Measurements from ENCODE around the gene IFT20.
A peak's percentile ranks its signal among the peaks of the same experiment; 100 is the strongest.

IFT20 gene, protein sequence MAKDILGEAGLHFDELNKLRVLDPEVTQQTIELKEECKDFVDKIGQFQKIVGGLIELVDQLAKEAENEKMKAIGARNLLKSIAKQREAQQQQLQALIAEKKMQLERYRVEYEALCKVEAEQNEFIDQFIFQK

DNA sequence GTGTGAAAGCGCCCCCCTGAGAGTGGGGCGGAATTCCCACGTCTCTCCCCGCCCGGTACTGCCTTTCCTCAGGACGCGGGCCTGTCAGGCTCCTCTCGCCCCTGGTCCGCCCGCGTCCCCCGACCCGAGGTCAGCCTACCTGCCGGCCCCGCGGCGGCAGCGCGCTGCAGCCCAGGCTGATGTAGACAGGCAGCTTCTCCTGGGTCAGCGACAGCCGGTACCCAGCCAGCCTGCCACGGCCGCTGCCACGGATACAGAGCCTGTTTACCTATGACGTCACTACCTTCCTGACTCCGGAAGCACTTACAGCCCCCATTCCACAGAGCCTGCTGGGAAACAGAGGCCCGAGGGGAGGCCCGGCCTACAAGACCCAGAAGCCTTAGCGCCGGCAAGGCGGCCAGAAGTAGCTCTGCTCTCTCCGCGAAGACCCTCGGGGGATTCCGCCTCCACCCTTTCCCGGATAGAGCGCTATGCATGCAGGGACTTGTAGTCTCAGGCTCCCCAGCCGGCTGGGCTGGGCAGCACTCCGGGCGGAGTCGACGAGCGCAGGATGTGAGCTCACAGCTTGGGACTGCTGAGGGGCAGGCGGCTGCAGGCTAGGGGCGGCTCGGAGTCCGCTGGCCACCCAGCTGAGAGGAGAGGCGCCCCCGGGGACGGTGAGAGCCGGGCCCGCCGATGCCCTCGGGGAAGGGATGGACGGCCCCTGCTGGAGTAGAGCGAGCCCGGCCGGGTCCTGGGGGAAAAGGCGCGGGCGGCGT is at the start of gene IFT20, which contains the start of gene TNFAIP1:
TSS of gene IFT20 (minus strand) at position 272 of the 758 bp plus-strand sequence. CDS start 3,487 bp downstream, outside the sequence.
TSS of gene TNFAIP1 (plus strand) at position 561 of the 758 bp plus-strand sequence. CDS start 3,761 bp downstream, outside the sequence.
- peak; percentile 97 for DNase-seq

DNA sequence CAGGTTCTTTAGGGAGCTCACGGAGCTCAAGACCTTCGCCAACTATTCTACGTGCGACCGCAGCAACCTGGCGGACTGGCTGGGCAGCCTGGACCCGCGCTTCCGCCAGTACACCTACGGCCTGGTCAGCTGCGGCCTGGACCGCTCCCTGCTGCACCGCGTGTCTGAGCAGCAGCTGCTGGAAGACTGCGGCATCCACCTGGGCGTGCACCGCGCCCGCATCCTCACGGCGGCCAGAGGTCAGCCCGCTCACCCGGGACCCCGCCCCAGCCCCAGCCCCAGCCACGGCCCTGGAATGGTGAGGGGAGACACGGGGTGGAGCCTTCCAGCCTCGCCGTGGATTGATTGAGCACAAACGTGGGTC is 49.7 kb upstream of the IFT20 start:
- DNase-seq, result no peak

DNA sequence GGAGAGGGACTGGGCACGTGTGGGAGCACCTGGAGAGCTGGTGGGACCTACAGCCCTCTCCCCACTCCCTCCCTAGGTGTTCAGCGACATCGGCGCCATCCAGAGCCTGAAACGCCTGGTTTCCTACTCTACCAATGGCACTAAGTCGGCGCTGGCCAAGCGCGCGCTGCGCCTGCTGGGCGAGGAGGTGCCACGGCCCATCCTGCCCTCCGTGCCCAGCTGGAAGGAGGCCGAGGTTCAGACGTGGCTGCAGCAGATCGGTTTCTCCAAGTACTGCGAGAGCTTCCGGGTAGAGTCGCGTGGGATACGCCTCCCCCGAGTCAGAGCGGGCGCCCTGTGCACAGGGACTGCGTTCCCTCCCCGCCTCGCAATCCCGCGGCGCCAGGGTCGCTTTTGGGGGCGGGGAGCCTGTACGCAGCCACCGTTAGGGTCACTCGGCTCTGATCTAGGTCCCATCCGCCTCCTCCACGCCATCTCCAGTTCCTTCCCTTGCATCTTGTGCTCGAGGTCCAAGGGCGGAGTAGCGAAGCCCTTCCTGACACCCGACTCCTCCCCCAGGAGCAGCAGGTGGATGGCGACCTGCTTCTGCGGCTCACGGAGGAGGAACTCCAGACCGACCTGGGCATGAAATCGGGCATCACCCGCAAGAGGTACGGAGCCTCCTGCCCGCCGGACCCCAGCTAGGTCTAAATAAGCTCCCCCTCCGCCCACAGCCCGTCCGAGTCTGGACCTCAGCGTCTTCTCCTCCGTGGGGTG is 49.2 kb upstream of the IFT20 start:
- DNase-seq, result peak; percentile 24

DNA sequence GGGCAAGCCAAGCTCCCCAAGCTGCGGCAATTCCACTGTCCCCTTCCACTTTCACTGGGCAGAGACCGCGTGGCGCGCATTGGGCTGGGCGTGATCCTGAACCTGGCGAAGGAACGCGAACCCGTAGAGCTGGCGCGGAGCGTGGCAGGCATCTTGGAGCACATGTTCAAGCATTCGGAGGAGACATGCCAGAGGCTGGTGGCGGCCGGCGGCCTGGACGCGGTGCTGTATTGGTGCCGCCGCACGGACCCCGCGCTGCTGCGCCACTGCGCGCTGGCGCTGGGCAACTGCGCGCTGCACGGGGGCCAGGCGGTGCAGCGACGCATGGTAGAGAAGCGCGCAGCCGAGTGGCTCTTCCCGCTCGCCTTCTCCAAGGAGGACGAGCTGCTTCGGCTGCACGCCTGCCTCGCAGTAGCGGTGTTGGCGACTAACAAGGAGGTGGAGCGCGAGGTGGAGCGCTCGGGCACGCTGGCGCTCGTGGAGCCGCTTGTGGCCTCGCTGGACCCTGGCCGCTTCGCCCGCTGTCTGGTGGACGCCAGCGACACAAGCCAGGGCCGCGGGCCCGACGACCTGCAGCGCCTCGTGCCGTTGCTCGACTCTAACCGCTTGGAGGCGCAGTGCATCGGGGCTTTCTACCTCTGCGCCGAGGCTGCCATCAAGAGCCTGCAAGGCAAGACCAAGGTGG is 46.0 kb upstream of the IFT20 start:
- no peak for DNase-seq

DNA sequence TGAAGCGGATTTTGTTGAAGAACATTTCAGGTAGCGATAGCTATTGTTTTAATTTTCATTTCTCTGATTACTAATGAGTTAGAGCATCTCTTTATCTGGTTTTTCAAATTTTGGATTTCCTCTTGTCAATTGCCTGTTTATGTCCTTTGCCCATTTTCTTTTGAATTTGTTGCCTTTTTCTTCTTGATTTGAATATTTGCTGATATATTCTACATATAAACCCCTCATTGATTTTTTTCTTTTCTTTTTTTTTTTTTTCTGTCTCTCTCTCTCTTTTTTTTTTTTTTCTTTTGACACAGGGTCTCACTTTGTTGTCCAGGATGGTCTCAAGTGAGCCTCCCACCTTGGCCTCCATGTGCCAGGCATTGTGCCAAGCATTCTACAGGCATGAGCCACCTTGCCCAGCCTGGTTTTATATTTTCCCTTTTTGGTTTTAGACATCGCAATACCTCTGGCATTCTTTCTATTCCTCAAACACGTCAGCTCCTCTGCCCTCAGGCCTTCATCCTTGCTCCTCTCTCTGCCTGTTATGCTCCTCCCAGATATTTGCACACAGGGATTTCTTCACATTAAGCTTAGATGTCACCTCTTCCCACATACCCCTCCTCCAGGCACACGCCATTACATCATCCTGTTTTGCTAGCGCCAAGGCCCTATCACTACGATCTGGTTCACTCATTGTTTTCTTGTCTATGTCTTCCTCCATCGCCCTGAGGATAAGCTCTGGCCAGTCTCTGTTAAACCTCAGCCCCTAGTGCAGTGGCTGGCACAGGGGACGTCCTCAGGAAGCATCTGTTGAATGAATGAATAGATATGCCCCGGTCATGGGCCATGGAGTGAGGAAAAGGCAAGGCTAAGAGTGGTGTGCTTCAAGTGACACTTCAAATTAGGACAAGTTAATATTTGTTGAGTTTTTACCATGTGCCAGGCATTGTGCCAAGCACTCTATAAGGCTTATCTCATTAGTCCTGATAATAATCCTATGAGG is 44.8 kb upstream of the IFT20 start:
- DNase-seq, result no peak

DNA sequence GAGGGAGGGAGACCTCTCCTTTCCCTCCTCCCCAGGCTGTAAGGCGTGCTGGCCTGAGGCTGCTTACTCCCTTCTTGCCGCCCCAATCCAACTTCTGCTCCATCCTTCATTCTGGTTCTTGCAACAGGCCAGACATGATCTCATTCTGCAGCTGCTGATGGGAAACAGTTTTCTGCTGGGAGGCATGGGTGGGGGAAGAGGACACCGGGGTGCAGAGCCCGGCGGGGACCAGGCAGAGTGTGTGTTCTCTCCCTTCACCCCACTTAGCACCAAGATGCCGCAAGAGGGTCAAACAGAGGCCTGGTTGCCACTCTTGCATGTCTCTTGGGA is 37.6 kb upstream of the IFT20 start:
- DNase-seq, result no peak

DNA sequence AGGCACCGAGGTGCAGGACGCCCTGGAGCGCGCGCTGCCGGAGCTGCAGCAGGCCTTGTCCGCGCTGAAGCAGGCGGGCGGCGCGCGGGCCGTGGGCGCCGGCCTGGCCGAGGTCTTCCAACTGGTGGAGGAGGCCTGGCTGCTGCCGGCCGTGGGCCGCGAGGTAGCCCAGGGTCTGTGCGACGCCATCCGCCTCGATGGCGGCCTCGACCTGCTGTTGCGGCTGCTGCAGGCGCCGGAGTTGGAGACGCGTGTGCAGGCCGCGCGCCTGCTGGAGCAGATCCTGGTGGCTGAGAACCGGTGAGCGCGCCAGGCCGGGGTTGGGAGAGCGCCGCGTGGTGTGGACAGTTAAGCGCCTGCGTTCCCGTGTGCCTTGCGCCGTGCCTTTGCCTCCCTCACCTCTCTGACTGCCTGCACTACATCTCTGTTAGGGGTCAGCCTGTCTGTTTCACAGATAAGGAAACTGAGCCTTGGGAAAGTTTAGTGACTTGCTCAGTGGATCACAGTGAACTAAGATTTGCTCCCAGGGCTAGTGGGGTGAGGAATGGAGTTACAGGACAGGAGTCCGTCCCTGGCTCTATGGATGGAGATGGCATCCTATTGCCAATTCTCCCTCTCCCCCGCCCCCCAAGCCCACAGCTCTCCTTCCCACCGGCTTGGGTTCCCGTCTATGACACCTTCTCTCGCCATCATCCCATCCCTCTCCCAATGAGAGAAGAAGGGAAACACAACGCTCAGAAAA is 37.1 kb upstream of the IFT20 start:
- DNase-seq, result no peak

DNA sequence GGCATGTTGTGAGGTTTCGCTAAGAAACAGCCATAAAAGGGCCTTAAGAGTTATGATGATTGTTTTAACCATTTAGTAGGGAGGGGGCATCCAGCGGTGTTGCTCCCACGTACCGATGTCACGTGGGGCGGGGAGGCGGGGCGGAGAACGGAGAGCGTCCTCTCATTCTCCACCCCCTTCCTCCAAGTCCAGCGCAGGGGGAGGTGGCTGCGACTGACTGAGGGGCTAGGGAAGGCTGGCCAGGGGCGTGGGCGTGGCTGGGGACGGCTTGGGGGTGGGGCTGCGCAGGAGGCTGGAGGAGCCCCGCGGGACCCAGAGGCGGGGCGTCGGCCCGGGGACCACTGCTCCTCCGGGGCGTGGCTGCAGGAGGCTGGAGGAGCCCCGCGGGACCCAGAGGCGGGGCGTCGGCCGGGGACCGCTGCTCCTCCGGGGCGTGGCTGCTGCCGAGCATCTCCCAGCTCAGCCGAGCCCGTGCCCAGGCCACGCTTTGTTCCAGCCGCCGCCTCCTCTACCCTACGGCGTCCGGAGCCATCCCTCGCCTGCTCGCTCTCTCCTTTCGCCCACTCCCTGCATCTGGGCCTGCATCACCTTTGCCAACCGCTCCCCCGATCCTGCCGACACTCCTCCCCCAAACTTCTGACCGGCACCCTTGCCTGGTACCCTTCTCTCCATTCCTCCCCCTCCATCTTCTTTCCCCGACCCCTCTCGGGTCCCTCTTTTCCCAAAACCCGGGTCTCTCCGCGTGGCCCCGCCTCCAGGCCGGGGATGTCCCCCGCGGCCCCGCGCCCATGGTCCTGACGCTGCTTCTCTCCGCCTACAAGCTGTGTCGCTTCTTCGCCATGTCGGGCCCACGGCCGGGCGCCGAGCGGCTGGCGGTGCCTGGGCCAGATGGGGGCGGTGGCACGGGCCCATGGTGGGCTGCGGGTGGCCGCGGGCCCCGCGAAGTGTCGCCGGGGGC is 36.3 kb upstream of the IFT20 start, which contains the start of gene SARM1:
TSS of gene SARM1 (plus strand) at position 450 of the 958 bp plus-strand sequence. CDS start at position 789, 339 bp downstream.
- peak; percentile 38 for DNase-seq

DNA sequence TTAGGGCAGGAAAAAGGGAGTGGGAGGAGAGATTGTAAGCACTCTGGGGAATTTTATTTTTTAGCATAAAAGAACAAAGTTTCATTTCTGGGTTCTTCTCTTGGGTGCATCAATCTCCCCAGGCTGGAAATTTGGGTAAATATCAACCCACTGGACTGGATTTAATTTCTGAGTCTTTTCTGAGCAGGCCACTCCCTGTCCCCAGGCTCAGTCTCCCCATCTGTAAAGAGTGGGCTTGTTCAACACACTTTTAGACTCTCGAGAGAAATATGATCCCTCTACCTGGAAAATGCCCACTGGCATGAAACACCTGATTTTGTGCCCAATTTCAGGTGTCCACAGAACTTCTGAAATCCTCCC is 35.5 kb upstream of the IFT20 start:
- DNase-seq, result no peak

DNA sequence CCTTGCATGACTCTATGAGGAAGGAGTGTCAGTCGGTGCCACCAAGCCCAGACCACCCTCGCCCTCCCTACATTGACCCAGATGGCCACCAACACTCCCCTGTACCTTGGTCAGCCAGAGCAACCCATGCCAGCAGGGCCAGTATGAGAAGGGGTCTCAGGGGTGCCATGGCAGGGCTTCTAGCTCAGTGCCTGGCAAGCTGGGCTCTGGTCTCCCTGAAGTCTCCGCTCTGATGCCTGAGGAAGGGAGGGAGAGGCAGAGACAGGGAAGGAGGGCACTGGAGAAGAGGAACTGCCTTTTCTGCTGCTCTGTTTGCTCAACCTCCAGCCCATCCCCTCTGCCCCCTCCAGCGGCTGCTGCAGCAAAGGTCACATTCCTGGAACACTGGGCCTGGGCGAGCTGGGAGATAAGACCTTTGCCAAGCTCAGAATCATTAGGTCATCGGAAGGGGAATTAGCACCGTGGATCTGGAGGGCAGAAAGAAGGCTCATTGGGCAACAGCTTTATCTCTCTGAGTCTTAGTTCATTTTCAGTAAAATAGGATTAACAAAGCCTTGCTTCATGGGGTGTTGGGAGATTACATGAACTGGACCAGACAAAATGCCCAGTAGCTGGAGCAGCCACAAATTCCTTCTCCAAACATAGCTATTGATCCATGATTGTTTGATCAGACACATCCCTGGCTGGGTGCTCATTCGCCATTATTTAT is 34.9 kb upstream of the IFT20 start, which contains the start of gene VTN:
TSS of gene VTN (minus strand) at position 273 of the 709 bp plus-strand sequence. CDS start at position 169, 104 bp downstream.
- DNase-seq, result no peak

DNA sequence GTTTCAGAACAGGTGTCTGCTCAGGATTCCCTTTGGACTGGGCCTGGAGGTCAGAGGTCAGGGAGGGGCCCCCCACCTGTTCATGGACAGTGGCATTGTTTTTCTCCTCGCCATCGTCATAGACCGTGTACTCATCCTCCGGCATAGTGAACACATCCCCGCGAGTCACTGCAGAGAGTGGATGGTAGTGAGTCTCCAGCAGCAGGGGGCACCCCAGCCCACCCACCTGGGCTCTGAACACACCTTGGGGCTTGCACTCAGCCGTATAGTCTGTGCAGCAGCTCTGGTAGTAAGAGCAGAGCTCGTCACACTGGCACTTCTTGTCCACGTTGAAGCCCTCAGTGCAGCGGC is 34.4 kb upstream of the IFT20 start:
- no peak for DNase-seq

DNA sequence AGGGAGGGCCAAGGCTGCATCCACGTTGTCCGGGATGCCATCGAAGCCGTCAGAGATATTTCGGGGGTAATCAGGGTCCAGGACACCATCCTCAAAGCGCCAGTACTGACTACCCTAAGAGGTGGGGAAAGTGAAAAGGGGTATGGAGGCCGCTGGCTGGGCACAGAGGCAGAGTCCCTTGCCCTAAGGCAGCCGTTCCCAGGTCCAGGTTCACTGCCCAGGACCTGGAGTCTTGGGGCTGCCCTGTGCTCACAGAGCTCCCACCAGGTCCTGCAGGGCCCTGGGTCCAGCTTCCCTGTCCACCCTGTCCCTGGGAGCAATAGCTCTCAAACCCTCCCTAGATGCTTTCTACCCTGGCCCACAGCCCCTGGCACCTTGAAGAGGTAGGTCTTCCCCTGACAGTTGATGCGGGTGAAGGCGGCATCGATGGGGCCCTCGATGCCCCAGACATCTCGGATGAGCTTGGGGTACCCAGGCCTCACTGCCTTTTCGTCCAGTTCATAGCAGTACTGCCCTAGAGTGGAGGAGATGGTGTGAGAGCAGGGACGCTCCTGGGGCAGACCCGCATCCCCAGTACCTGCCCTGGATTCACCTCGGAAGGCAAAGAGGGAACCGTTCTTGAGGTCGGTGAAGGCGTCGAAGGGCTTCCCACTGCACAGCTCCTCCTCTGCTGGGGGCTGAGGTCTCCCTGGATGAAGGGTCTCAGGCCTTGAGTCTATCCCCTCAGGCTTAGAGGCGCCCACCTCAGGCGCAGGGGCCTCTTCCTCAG is 33.8 kb upstream of the IFT20 start:
- no peak for DNase-seq

DNA sequence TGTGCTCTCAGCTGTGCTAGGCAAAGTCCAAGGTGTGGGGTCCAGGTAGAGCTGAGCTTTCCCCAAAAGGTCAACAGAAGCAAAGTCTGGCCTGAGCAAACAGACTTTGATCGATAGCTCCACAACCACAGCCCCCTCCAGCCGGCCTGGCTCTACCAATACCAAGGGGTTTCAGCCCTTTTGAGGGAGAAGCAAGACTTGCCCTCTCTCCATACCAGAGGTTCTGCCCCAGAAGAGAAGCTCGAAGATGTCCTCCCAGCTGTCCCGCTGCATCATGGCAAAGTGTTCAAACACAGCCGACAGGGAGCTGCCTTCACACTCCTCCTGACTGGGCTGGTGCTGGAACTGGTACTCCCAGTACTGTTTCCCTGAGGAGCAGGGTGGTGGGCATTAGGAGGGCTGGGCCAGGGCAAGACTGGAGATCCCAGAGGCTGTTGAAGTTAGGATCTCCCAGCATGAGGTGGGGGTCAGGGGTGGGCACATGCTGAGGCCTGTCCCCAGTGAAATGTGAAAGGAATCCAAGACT is 33.1 kb upstream of the IFT20 start:
- no peak for DNase-seq

DNA sequence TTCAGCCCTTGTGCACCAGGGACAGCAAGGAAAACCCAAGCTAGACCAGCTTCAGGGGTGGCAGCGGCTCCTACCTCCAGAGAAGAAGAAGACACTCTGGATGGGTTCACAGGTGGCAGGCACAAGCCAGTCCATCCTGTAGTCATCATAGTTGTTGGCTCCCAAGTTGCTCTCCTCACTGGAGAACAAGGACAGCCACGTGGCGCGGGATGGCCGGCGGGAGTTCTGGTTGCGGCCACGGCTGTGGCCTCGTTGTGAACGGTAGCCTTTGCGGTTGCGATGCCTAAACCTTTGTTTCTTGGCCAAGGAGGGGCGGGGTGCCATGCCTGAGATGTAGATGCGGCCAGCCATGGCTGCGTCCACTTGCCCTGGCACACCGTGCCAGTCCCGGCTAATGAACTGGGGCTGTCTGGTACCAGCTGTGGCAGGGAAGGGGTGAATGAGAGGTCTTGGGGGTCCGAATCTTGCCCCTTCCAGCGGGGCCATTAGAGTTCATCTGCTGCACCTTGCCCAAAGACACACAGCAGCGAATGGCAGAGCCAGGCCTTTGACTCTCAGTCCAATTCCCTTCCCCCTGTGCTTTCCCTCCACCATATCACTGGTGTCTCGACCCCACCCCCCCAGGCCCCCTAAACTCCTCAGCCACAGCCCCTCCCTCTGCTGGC is 32.5 kb upstream of the IFT20 start:
- DNase-seq, result no peak

DNA sequence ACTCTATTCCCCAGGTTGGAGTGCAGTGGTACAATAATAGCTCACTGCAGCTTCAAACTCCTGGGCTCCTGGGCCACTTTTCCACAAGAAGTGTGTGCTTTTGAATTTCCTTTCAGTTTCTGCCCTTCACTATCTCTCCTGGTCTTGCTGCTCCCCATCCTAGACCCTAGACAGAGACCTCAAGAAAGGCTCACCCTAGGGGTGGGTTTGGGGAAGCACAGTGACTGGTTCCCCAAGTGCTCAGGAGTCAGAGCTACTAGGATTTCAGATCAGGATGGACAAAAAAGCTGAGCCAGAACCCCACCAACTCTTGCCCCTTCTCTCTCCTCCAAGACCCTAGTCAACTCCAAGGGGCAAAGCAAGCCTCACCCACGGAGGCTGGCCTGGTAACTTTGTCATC is 31.3 kb upstream of the IFT20 start:
- DNase-seq, result no peak

DNA sequence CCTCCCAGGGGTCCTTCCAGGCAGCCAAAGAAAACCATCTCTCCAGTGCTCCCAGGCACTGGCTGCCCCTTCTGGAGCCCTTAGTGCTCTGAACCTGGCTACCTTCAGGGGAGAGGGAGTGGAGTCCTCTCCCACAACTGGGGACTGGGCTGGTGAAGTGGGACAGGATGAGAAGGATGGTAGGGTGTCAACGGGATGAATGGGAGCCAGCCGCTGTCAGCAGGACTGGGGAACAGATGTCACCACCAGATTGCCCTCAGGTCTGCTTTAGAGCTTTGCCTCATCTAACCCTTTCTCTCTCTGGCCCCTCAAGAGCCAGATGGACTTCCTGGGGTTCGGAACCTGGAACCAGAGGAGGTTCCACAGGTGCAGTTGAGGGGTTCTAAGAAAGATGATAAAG is 30.2 kb upstream of the IFT20 start:
- DNase-seq, result no peak

DNA sequence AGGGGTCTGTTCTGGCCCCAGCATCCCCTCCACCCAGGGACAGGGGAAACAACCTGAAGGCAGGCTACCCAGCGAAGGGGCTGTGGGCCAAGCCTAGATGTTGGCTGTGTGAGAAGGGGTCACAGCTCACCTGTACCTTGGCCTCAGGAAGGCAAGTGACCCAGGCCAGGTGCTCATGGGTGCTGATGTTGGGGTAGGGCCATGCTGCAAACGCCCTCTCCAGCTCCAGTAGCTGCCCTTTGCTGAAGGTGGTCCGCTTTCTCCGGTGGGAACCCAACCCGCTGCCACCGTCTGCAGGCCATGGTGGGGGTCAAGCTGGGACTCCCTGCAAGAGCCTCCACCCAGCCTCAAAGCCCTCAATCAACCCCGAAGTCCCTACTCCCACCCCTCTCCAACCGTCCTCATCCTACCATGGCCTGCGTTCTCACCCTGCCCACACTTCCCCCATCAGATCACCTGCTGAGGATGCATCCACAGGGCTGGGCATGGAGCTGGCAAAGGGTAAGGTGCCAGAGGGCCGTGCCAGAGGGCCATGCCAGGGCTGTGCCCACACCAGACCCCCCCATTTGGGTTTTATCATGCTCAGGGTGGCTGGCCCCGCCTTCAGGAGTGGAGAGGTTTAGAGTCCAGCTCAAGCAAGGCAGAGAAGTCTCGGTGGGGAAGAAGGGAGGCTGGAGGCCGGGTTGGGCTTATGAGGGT is 29.5 kb upstream of the IFT20 start, which contains the start of gene SEBOX:
TSS of gene SEBOX (minus strand) at position 535 of the 699 bp plus-strand sequence. CDS start at position 487, 48 bp downstream.
- DNase-seq, result no peak
